Frontal cortex (tissue), 4 donors: Measurements from ENCODE around the gene ZNF514. TPM values are rescaled to one million over a fixed set of nuclear protein-coding genes. Genes with fewer than 3 reads are reported as not detected.
"Not testable (repeated sequence)": the region's sequence is repeated elsewhere in the genome, so short reads cannot be mapped to it uniquely, and the experiment has no call there.

Experiments used
- DNase-seq, 2 donors: peaks; one replicate each; pipeline ENCODE4 v3.0.0; 2012; ENCODE audit warnings: low spot score in 2 of 2
- FAIRE-seq: peaks from 2 replicates; lab custom pipeline; 2012; peaks lifted over from hg19 to GRCh38; lab: Jason Lieb, UNC
- total RNA-seq: library from RNA; depleted of rRNA; stranded (reverse); fragments of >200 nt; gene quantifications from one replicate; pipeline ENCODE4 v1.2.3, GENCODE V29; 2014
- donor health status: control.
- donor health status: control.
- donor health status: control.

The ZNF514 gene
- total RNA-seq, 1 donor from 2014 or later: 24.5 TPM

DNA sequence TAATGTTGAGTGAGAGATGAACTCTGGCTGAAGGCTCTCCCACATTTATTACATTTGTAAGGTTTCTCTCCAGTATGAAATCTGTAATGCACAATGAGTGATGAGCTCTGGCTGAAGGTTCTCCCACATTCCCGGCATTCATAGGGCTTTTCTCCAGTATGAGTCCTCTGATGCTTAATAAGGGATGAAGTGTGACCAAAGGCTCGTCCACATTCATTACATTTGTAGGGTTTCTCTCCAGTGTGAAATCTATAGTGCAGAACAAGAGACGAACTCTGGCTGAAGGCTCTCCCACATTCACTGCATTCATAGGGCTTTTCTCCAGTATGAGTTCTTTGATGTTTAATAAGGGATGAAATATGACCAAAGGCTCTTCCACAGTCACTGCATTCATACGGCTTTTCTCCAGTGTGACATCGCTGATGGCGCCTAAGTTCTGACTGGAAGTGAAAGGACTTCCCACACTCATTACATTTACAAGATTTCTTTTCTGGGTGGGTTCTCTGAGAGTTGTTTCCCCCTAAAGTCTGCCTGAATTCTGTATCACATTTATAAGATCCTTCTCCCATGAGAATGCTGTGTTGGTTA lies 10.2 kb downstream of the ZNF514 start:
- no peak for DNase-seq
- FAIRE-seq: no peak

DNA sequence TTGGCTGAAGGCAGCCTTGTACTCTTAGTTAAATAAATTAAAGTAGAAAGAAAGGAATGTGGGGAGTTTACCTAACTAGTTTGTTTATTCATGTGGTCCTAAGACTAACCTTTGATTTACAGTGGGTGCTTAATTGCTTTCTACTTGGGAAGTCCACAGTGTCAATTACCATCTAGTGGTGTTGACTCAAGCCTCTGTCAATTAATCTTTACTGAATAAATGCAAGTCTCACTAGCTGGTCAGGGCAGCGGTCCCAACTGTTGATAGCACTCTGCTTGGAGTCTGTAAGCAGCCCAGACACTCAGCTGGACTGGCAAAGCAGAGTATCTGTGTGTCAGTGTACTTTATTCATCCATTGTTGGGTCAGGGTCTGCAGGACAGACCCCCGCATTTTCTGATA lies 15.8 kb downstream of the ZNF514 start:
- no peak for FAIRE-seq

DNA sequence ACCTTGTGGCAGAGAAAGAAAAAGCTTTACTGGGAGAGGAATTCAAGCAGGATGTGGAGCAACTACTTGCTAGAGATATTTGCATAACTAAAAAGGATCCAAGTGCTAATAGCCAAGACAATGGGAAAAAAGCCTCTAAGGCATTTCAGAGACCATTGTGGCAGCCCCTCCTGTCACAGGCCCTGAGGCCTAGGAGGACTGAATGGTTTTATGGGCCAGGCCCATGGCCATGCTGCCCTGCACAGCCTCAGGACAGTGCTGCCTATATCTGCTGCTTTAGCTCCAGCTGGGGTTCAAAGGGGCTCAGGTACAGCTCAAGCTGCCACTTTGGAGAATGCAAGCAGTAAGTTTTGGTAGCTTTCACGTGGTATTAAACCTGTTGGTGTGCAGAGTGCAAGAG lies 20.9 kb downstream of the ZNF514 start:
- FAIRE-seq (no peak), DNase-seq (no peak)

More for the DNA sequence above, 15.8 kb downstream of the ZNF514 start:
- no peak for DNase-seq

DNA sequence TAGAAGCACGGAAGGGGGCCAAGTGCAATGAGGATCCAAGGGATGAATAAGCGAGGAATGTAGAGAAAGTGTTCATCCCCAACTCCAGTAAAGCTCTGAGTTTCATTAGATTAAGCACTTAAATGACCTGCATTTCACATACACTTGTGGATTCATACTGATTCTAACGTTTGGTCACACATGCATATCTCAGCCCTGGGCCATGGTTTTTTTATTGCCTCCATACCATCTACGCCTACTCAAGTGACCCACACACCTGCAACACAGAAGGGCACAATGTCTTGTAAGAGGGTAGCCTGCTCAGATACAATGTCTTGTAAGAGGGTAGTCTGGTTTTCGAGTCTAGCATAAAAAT lies 37.5 kb downstream of the ZNF514 start:
- peak in 1 of 2 donors; percentile 14 for DNase-seq
- no peak for FAIRE-seq

DNA sequence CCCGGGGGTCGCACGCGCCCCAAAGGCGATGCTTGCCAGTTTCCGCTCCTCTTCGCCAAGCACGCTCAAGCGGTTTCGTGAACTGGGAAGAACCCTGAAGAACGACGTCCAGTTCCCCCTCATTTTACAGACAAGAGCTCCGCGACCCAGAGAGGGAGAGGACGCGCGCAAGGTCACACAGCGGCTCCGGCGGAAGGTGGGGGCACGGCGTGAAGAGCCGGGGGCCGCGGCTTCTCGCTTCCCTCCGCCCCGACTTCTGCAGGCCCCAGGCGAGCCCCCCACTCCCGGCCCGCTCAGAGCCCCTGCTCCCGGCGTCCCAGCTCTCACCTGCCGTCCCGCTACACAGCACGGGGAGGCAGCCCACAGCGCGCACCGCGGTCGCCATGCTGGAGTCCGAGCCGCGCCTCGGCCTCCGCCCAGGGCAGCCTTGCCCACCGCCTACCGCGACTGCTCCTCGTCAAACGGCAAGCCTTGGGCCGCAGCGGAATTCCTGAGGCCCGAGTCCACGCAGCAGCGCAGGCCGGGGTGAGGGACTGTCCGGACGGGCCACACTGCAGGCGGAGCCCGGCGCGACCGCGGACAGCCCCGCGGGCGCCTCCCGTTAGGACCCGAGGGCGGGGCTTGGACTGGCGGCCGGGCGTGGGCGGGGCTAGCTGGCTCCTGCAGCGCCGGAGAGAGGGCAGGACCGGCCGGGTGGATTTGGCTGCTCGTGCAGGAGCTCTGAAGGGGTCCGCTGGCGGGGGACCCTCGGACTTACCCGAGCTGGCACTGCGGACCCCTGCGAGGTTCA lies 38.0 kb downstream of the ZNF514 start, which contains the start of gene MRPS5:
TSS of gene MRPS5 (minus strand) at position 402 of the 790 bp plus-strand sequence. CDS start at position 385, 17 bp downstream.
- DNase-seq (peak; percentile 83 to 87), FAIRE-seq (no peak)

DNA sequence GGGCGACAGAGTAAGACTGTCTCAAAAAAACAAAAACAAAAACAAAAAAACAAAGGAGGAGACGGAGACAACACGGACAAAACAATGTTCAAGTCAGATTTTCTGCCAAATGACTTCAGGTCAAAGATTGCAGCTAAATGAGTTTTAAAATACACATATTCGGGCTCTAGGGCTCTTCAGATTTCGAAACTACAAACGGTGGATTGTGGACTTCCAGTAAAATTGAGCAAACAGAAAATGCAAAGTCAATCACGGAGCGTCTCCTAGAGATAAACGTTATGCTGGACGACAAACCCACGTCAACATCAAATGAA lies 38.6 kb downstream of the ZNF514 start:
- DNase-seq: no peak
- FAIRE-seq: no peak

DNA sequence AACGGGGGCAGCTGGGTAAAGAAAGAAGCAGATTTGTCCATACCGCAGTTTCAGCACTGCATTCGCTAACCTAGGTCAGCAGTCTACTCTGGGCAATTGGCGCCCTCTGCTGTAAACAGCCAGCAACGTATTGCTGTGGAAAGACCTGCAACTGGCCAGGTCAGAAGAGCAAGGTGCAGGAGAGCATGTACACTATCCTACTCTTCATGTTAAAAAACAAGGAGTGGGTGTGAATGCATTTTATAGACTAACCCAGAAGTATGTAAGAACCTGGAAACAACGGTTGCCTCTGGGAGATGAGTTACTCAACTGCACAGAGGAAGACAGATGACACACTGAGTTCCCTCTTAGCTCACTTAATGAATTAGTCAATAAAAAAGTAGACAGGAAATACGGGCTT lies 44.2 kb downstream of the ZNF514 start:
- no peak for FAIRE-seq

DNA sequence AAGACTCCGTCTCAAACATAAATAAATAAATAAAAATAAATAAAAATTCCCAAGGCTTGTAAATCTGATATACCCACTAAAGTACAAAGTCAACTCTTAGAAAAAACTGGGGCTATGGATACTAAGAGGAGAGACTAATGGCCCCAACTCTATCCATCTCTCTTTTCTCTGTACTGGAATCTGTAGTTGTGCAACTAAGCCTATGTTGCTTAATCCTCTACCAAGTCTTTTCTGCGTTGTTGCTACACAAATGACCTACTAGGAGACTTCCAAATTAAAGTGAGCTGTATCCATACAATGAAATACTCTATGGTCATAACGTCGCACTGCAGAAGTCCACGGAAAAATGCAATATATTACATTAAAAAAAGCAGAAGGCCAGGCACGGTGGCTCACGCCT lies 46.2 kb downstream of the ZNF514 start:
- FAIRE-seq: no peak
- DNase-seq: no peak

More for the DNA sequence above, 44.2 kb downstream of the ZNF514 start:
- peak; percentile 43 to 48 for DNase-seq

DNA sequence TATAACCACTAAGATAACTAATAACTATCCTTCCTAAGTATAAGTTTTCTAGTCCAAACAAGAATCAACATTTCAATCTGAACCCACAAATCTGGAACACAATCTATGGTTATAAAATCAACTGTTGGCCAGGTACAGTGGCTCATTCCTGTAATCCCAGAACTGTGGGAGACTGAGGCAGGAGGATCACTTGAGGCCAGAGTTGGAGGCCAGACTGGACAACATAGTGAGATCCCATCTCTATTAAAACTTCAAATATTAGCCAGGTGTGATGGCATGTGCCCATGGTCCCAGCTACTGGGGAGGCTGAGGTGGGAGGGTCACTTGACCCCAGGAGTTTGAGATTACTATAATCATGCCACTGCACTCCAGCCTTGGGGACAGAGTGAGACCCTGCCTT lies 49.3 kb downstream of the ZNF514 start:
- FAIRE-seq (no peak), DNase-seq (no peak)

DNA sequence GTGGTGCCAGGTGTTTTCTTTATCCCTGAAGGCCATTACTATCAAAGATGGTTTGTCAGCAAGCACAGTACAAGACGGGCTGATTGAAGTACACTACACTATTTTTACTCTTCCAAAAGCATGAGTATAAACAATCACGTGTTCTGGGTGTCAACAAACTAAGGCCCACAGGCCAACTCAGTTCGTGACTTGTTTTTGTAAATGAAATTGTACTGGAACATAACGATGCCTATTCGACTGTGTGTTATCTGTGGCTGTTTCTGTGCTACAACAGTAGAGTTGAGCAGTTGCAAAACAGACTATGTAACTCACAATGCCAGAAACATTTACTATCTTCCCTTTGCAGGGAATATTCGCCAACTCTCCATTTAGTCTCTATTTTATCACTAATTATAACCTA lies 50.4 kb downstream of the ZNF514 start:
- DNase-seq (no peak), FAIRE-seq (no peak)

DNA sequence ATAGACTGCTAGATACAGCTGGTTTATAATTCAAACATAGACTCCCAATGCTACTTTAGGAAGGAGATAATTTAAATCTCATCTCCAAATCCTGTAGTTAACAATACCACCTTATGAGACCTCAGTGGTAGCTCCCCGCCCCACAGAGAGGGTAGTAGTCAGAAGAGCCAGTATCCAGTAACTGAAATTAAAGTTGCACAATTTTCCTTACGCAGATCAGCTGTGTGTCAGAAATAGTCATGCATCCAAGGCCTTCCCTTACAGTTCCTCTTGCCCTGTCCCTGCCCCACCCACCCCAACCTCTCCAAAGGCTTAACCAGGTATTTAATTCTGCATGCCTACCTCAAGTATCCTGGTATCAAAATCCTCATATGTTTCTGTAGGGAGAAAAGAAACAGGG lies 53.6 kb downstream of the ZNF514 start:
- no peak for DNase-seq
- no peak for FAIRE-seq

DNA sequence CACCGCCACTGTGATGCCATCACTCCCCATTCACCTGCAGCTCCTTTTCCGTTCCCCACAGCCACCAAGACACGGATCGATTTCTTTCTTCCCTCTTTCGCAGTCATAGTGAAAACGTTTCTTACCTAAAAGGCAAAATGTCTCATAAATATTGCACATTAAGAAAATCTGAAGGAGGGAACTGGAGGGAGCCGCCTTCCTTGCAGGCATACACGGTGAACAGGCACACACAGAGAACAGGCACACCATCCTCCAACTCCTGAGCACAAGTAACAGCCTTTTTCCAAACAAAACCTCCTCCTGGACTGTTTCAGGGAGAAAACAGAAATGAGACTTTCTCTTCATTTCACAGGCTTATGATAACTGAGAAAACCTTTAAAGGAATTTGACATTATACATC lies 55.0 kb downstream of the ZNF514 start:
- DNase-seq (no peak), FAIRE-seq (no peak)

DNA sequence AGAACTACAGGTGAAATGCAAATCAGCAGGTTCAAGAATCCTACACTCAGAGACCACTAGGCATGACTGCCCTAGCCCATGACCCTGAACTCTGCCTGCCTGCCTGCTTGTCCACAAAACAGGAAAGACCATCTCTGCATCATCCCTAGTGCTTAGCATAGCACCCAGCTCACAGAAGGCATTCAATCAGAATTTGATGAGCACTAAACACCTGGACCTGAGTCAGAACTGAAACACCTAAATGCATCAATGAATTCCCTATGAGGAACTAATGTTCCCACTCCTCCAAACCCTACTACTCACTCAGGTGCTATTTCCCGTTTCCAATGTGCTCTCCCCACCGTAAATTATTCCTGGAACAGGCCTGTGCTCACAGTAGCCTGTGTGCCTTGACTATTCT lies 59.7 kb downstream of the ZNF514 start:
- DNase-seq: no peak
- no peak for FAIRE-seq

DNA sequence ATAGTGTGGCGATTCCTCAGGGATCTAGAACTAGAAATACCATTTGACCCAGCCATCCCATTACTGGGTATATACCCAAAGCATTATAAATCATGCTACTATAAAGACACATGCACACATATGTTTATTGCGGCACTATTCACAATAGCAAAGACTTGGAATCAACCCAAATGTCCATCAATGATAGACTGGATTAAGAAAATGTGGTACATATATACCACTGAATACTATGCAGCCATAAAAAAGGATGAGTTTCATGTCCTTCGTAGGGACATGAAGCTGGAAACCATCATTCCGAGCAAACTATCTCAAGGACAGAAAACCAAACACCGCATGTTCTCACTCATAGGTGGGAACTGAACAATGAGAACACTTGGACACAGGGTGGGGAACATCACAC lies 61.4 kb downstream of the ZNF514 start:
- DNase-seq, FAIRE-seq: not testable (repeated sequence)

Other genes starting within 250 kb of the ZNF514 start
- gene MAL, start 134.1 kb downstream of the ZNF514 start, total RNA-seq: not detected
- 40.8 TPM for gene MRPS5, start 38.0 kb downstream of the ZNF514 start, total RNA-seq
- gene ZNF2, start 6.0 kb upstream of the ZNF514 start, total RNA-seq: 11.4 TPM
- 29.8 TPM for gene ZNF892, start 47.7 kb upstream of the ZNF514 start, total RNA-seq
- gene PROM2, start 114.6 kb upstream of the ZNF514 start, total RNA-seq: 0.82 TPM
- 4.9 TPM for gene KCNIP3, start 137.5 kb upstream of the ZNF514 start, total RNA-seq
- 5.7 TPM for gene FAHD2A, start 242.9 kb upstream of the ZNF514 start, total RNA-seq